ENCODE results near the gene TLE4. TPM values are rescaled to one million over a fixed set of nuclear protein-coding genes. Genes with fewer than 3 reads are reported as not detected.

Gene TLE4
- total and polyA plus RNA-seq, 2 experiments from 2014 or later = 29.6 to 38.4 TPM

- TF ChIP-seq CTCF (IDR thresholded peaks at IDR 0.05; ENCODE audit: poor library complexity) = no peak
- no peak for TF ChIP-seq EZH2phosphoT487 (IDR thresholded peaks at IDR 0.05; ENCODE audit: low read depth, severe bottlenecking, unreplicated experiment)
- TF ChIP-seq EZH2 (IDR thresholded peaks at IDR 0.05; ENCODE audit: borderline replicate concordance) = no peak
- no peaks in the 10 kb centered on the region for H4K20me1 ChIP-seq (ENCODE audit: insufficient read depth, poor library complexity, severe bottlenecking)
- peaks cover 2% of the 10 kb centered on the region for H3K79me2 ChIP-seq
- 95% methylated on average over 3 of the region's 3 CpGs for WGBS (ENCODE audit: low lambda C conversion rate, missing lambda C conversion rate)
- no peaks in the 10 kb centered on the region for H3K27me3 ChIP-seq
- no peaks in the 10 kb centered on the region for H3K9me2 ChIP-seq (replicated peaks; ENCODE audit: insufficient read depth)
- H2AFZ ChIP-seq = no peak overlapping the region
- no peaks in the 10 kb centered on the region for H3K4me1 ChIP-seq (ENCODE audit: insufficient read depth)
- H3K27ac ChIP-seq = no peak overlapping the region
- DNase-seq (ENCODE audit: low spot score) = no peak
- H3K9me3 ChIP-seq (ENCODE audit: low read depth) = no peaks in the 10 kb centered on the region
- no peak overlapping the region for H3K4me3 ChIP-seq
- H3K36me3 ChIP-seq (replicated peaks; ENCODE audit: insufficient read depth, low read depth) = no peaks in the 10 kb centered on the region
- no peak overlapping the region for H3K4me2 ChIP-seq
These were observed 133.9 kb downstream of the TLE4 start for GRCh38 chr9:79705704-79706103.

GRCh38 chr9:79706512-79706911 lies 134.7 kb downstream of the TLE4 start:
- Histone ChIP-seq H3K9me2 (replicated peaks; ENCODE audit: insufficient read depth) (no peaks in the 10 kb centered on the region), H3K4me1 (ENCODE audit: insufficient read depth) (no peaks in the 10 kb centered on the region), H3K36me3 (replicated peaks; ENCODE audit: insufficient read depth, low read depth) (no peaks in the 10 kb centered on the region), H4K20me1 (ENCODE audit: insufficient read depth, poor library complexity, severe bottlenecking) (no peaks in the 10 kb centered on the region), H3K4me2 (no peak overlapping the region), H3K27ac (no peak overlapping the region), H3K79me2 (peaks cover 2% of the 10 kb centered on the region), H3K4me3 (no peak overlapping the region), H3K27me3 (no peaks in the 10 kb centered on the region), H2AFZ (no peak overlapping the region), H3K9me3 (ENCODE audit: low read depth) (no peaks in the 10 kb centered on the region)
- 92% methylated on average over 5 of the region's 5 CpGs for WGBS (ENCODE audit: low lambda C conversion rate, missing lambda C conversion rate)
- no peak for DNase-seq (ENCODE audit: low spot score)
- TF ChIP-seq EZH2phosphoT487 (IDR thresholded peaks at IDR 0.05; ENCODE audit: low read depth, severe bottlenecking, unreplicated experiment) (no peak), CTCF (IDR thresholded peaks at IDR 0.05; ENCODE audit: poor library complexity) (no peak), EZH2 (IDR thresholded peaks at IDR 0.05; ENCODE audit: borderline replicate concordance) (no peak)

GRCh38 chr9:79707589-79707988 lies 135.8 kb downstream of the TLE4 start:
- H4K20me1 ChIP-seq (ENCODE audit: insufficient read depth, poor library complexity, severe bottlenecking) = no peaks in the 10 kb centered on the region
- H2AFZ ChIP-seq = no peak overlapping the region
- no peaks in the 10 kb centered on the region for H3K27me3 ChIP-seq
- no peaks in the 10 kb centered on the region for H3K79me2 ChIP-seq
- DNase-seq (ENCODE audit: low spot score) = no peak
- H3K9me2 ChIP-seq (replicated peaks; ENCODE audit: insufficient read depth) = no peaks in the 10 kb centered on the region
- no peak overlapping the region for H3K4me2 ChIP-seq
- H3K27ac ChIP-seq = no peak overlapping the region
- H3K4me3 ChIP-seq = no peak overlapping the region
- no peaks in the 10 kb centered on the region for H3K9me3 ChIP-seq (ENCODE audit: low read depth)
- H3K4me1 ChIP-seq (ENCODE audit: insufficient read depth) = no peaks in the 10 kb centered on the region
- 95% methylated on average over 2 of the region's 2 CpGs for WGBS (ENCODE audit: low lambda C conversion rate, missing lambda C conversion rate)
- no peaks in the 10 kb centered on the region for H3K36me3 ChIP-seq (replicated peaks; ENCODE audit: insufficient read depth, low read depth)
- TF ChIP-seq EZH2 (IDR thresholded peaks at IDR 0.05; ENCODE audit: borderline replicate concordance) (no peak), EZH2phosphoT487 (IDR thresholded peaks at IDR 0.05; ENCODE audit: low read depth, severe bottlenecking, unreplicated experiment) (no peak), CTCF (IDR thresholded peaks at IDR 0.05; ENCODE audit: poor library complexity) (no peak)

- no peak for DNase-seq (ENCODE audit: low spot score)
- Histone ChIP-seq H3K4me3 (no peak overlapping the region), H2AFZ (no peak overlapping the region), H3K4me2 (no peak overlapping the region), H3K9me3 (ENCODE audit: low read depth) (no peaks in the 10 kb centered on the region), H3K27me3 (no peaks in the 10 kb centered on the region), H3K79me2 (no peaks in the 10 kb centered on the region), H3K9me2 (replicated peaks; ENCODE audit: insufficient read depth) (no peaks in the 10 kb centered on the region), H4K20me1 (ENCODE audit: insufficient read depth, poor library complexity, severe bottlenecking) (no peaks in the 10 kb centered on the region), H3K36me3 (replicated peaks; ENCODE audit: insufficient read depth, low read depth) (no peaks in the 10 kb centered on the region), H3K4me1 (ENCODE audit: insufficient read depth) (no peaks in the 10 kb centered on the region), H3K27ac (no peak overlapping the region)
- WGBS (ENCODE audit: low lambda C conversion rate, missing lambda C conversion rate) = 97% methylated on average over 12 of the region's 13 CpGs
- TF ChIP-seq EZH2phosphoT487 (IDR thresholded peaks at IDR 0.05; ENCODE audit: low read depth, severe bottlenecking, unreplicated experiment) (no peak), CTCF (IDR thresholded peaks at IDR 0.05; ENCODE audit: poor library complexity) (no peak), EZH2 (IDR thresholded peaks at IDR 0.05; ENCODE audit: borderline replicate concordance) (no peak)
These were observed 136.8 kb downstream of the TLE4 start for GRCh38 chr9:79708541-79708940.
